Brain microvascular endothelial cell (primary cell): ENCODE results near the gene BMAL1.

ENCODE experiments used
- DNase-seq: peaks from one replicate; pipeline ENCODE4 v3.0.0-alpha.2; 2020
- H3K27ac ChIP-seq: fragments of 250-450 bp; sonication (Bioruptor Pico); 2 replicates; pipeline ENCODE4 v1.5.1; 2020; ENCODE audit warnings: mild to moderate bottlenecking, moderate library complexity
- H3K27me3 ChIP-seq: fragments of 250-450 bp; sonication (Bioruptor Pico); replicated peaks from 2 replicates; pipeline ENCODE4 v1.5.1; 2020; ENCODE audit warnings: mild to moderate bottlenecking
- H3K36me3 ChIP-seq: fragments of 250-450 bp; sonication (Bioruptor Pico); replicated peaks from 2 replicates; pipeline ENCODE4 v1.5.1; 2020; ENCODE audit warnings: mild to moderate bottlenecking
- H3K4me3 ChIP-seq: 2 replicates; pipeline ENCODE4 v1.5.1; 2011; ENCODE audit warnings: low read depth, mild to moderate bottlenecking, control low read depth, low read length, moderate library complexity
- in situ Hi-C: cut with HindIII; loops from 2 replicates; pipeline ENCODE4 v1.10.0; 2017; ENCODE audit warnings: low sequenced_read_pairs, low pct_ligation_motif_present
- TF ChIP-seq, protein P1 (sequence below): IDR thresholded peaks from 2 replicates; pipeline ENCODE4 v1.5.1; 2011; ENCODE audit warnings: low read depth, mild to moderate bottlenecking, moderate library complexity, low read length, control low read depth, inconsistent platforms; ENCODE audit errors: missing control alignments

Gene BMAL1

GRCh38 chr11:13258855-13259254, 18.7 kb upstream of the BMAL1 start:
- DNase-seq = no peak
- H3K27ac ChIP-seq = no peak overlapping the region
- no peaks in the 10 kb centered on the region for H3K27me3 ChIP-seq
- TF ChIP-seq, protein P1, sequence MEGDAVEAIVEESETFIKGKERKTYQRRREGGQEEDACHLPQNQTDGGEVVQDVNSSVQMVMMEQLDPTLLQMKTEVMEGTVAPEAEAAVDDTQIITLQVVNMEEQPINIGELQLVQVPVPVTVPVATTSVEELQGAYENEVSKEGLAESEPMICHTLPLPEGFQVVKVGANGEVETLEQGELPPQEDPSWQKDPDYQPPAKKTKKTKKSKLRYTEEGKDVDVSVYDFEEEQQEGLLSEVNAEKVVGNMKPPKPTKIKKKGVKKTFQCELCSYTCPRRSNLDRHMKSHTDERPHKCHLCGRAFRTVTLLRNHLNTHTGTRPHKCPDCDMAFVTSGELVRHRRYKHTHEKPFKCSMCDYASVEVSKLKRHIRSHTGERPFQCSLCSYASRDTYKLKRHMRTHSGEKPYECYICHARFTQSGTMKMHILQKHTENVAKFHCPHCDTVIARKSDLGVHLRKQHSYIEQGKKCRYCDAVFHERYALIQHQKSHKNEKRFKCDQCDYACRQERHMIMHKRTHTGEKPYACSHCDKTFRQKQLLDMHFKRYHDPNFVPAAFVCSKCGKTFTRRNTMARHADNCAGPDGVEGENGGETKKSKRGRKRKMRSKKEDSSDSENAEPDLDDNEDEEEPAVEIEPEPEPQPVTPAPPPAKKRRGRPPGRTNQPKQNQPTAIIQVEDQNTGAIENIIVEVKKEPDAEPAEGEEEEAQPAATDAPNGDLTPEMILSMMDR = no peak
- no peaks in the 10 kb centered on the region for H3K36me3 ChIP-seq
- in situ Hi-C loops = no loop called here
- H3K4me3 ChIP-seq = no peak overlapping the region

- H3K27ac ChIP-seq = no peak overlapping the region
- no peaks in the 10 kb centered on the region for H3K27me3 ChIP-seq
- TF ChIP-seq, protein P1 = no peak
- no peak for DNase-seq
- H3K4me3 ChIP-seq = no peak overlapping the region
- in situ Hi-C loops = no loop called here
- no peaks in the 10 kb centered on the region for H3K36me3 ChIP-seq
These were observed 18.2 kb upstream of the BMAL1 start for GRCh38 chr11:13259374-13259773.

- TF ChIP-seq, protein P1 = no peak
- Histone ChIP-seq H3K27me3 (no peaks in the 10 kb centered on the region), H3K36me3 (no peaks in the 10 kb centered on the region), H3K27ac (no peak overlapping the region), H3K4me3 (no peak overlapping the region)
- DNase-seq = no peak
- in situ Hi-C loops = no loop called here
These were observed 17.2 kb upstream of the BMAL1 start for GRCh38 chr11:13260201-13260962.

DNA sequence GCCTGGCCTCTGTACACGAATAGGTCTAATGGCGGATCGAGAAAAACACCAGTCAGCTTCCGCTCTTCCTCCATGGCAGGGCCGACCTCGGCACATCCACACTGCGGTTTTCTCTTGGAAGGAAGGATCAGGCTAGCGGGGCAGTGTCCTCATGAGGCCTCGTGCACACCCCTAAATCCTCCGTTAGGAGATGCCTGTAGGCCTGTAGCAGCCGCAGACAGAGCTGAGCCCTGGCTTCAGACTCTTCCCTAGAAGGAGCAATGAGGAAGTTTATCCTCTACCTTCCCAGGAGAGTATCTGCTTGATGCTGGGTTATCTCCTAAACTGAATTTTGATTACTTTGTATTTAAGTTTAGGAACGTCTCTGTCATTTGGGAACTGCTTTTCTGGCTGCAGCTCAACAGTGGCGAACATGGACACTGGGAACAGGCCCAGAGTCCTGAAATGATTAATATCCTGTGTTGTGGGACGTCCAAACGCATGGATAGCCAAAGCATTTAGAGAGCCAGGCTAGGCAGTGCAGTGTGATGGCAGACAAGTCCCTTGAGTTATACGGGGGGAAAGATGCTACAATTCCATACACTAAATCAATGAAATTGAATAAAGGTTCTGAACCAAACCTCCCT, 16.5 kb upstream of the BMAL1 start:
- in situ Hi-C loops = no loop called here
- TF ChIP-seq, protein P1 = no peak
- Histone ChIP-seq H3K27me3 (no peaks in the 10 kb centered on the region), H3K4me3 (no peak overlapping the region), H3K27ac (peak overlapping the region; percentile 86), H3K36me3 (no peaks in the 10 kb centered on the region)
- DNase-seq = peak; percentile 28

- TF ChIP-seq, protein P1 = no peak
- H3K36me3 ChIP-seq = no peaks in the 10 kb centered on the region
- no peak overlapping the region for H3K4me3 ChIP-seq
- H3K27me3 ChIP-seq = no peaks in the 10 kb centered on the region
- DNase-seq = peak; percentile 70
- in situ Hi-C loops = no loop called here
- peak overlapping the region; percentile 86 for H3K27ac ChIP-seq
These were observed 16.0 kb upstream of the BMAL1 start for GRCh38 chr11:13261591-13262061.

GRCh38 chr11:13262096-13262495, 15.5 kb upstream of the BMAL1 start:
- in situ Hi-C loops = no loop called here
- Histone ChIP-seq H3K4me3 (no peak overlapping the region), H3K36me3 (no peaks in the 10 kb centered on the region), H3K27me3 (no peaks in the 10 kb centered on the region), H3K27ac (peak overlapping the region; percentile 86)
- DNase-seq = no peak
- TF ChIP-seq, protein P1 = no peak
